Caco-2 (cell line): ENCODE data around the gene DRD2. TPM values are rescaled to one million over a fixed set of nuclear protein-coding genes. Genes with fewer than 3 reads are reported as not detected.

Experiments
- BruUV-seq: library from RNA; stranded (reverse); fragments of 400-500 nt; replicated peaks from 2 replicates; lab custom pipeline; 2021; lab: Mats Ljungman, UMichigan
- CTCF ChIA-PET: fragments of 300-600 bp; sonication (Branson Sonifier 250); formaldehyde crosslinking; loops from one replicate; lab custom pipeline; 2022; ENCODE audit warnings: antibody characterized with exemption; lab: Charles Lee
- POLR2A ChIA-PET: fragments of 300-600 bp; sonication (Branson Sonifier 250); formaldehyde crosslinking; loops from one replicate; lab custom pipeline; 2022; ENCODE audit warnings: antibody characterized with exemption; lab: Charles Lee
- DNase-seq, 2 experiments: peaks; one replicate each; pipeline versions ENCODE4 v3.0.0 to v3.0.0-alpha.2; 2020 to 2022
- H3K27me3 ChIP-seq: replicated peaks from 2 replicates; pipeline ENCODE4 v1.6.0; 2011; ENCODE audit warnings: low read length; ENCODE audit not compliant: control insufficient read depth, insufficient read depth
- H3K36me3 ChIP-seq: 2 replicates; pipeline ENCODE4 v1.5.1; 2011; ENCODE audit warnings: low read length; ENCODE audit not compliant: control insufficient read depth, insufficient read depth
- H3K4me1 ChIP-seq: fragments of 250-450 bp; sonication (Bioruptor Pico); 2 replicates; pipeline ENCODE4 v1.5.1; 2020; ENCODE audit warnings: mild to moderate bottlenecking
- H3K4me3 ChIP-seq: 2 replicates; pipeline ENCODE4 v1.5.1; 2011; ENCODE audit warnings: low read depth, mild to moderate bottlenecking, control low read depth, low read length
- H3K9me3 ChIP-seq: fragments of 250-450 bp; sonication (Bioruptor Pico); 2 replicates; pipeline ENCODE4 v1.5.1; 2020; ENCODE audit warnings: mild to moderate bottlenecking, moderate library complexity
- H3K27ac Mint-ChIP-seq: one replicate; pipeline ENCODE4 v1.8.0; 2022; ENCODE audit warnings: mixed read lengths; ENCODE audit not compliant: unreplicated experiment
- H3K27me3 Mint-ChIP-seq: one replicate; pipeline ENCODE4 v1.8.0; 2022; ENCODE audit warnings: mixed read lengths; ENCODE audit not compliant: insufficient read depth, unreplicated experiment
- H3K36me3 Mint-ChIP-seq: one replicate; pipeline ENCODE4 v1.8.0; 2022; ENCODE audit warnings: mild to moderate bottlenecking, mixed read lengths; ENCODE audit not compliant: insufficient read depth, unreplicated experiment
- H3K4me1 Mint-ChIP-seq: one replicate; pipeline ENCODE4 v1.8.0; 2022; ENCODE audit warnings: low read depth, mixed read lengths; ENCODE audit not compliant: unreplicated experiment
- H3K4me3 Mint-ChIP-seq: one replicate; pipeline ENCODE4 v1.8.0; 2022; ENCODE audit warnings: mild to moderate bottlenecking, moderate library complexity, mixed read lengths; ENCODE audit not compliant: unreplicated experiment
- H3K9me3 Mint-ChIP-seq: one replicate; pipeline ENCODE4 v1.8.0; 2022; ENCODE audit warnings: mixed read lengths; ENCODE audit not compliant: unreplicated experiment
- CTCF ChIP-seq, 2 experiments: fragments of 200-600 bp in 1 of 2; IDR thresholded peaks; 1 replicate in 1 of 2; 2 replicates in 1 of 2; pipeline versions ENCODE4 v1.5.1 to v1.8.0; 2011 to 2022; ENCODE audit warnings: antibody characterized with exemption in 1 of 2, control low read depth in 1 of 2, inconsistent platforms in 1 of 2, low read depth in 1 of 2, low read length in 1 of 2, mild to moderate bottlenecking in 1 of 2, moderate library complexity in 1 of 2; ENCODE audit not compliant: insufficient read depth in 1 of 2, severe bottlenecking in 1 of 2, unreplicated experiment in 1 of 2
- intact Hi-C: fragments of 100-400 bp; cut with micrococcal nuclease; formaldehyde crosslinking; loops from one replicate; pipeline ENCODE4 v1.10.0; 2022; ENCODE audit not compliant: unreplicated experiment
- total RNA-seq: library from RNA; stranded (reverse); gene quantifications from 2 replicates; pipeline ENCODE4 v1.2.3, GENCODE V29; 2022

The DRD2 gene
- total RNA-seq, 1 experiment from 2014 or later = 13.9 TPM

GRCh38 chr11:113458189-113458588 is 17.0 kb downstream of the DRD2 start:
- intact Hi-C loops = no loop called here
- Histone ChIP-seq H3K4me1 (no peaks in the 10 kb centered on the region), H3K9me3 (no peaks in the 10 kb centered on the region), H3K36me3 (no peaks in the 10 kb centered on the region), H3K27me3 (no peaks in the 10 kb centered on the region), H3K4me3 (no peak overlapping the region)
- no peak for TF ChIP-seq CTCF (IDR thresholded peaks at IDR 0.05; ENCODE audit: insufficient read depth in 1 of 2, low read depth in 1 of 2, low read length in 1 of 2, severe bottlenecking in 1 of 2, unreplicated experiment in 1 of 2)
- Mint-ChIP-seq H3K4me1 (no peaks in the 10 kb centered on the region), H3K27me3 (no peaks in the 10 kb centered on the region), H3K9me3 (no peaks in the 10 kb centered on the region), H3K36me3 (no peaks in the 10 kb centered on the region), H3K27ac (no peak overlapping the region), H3K4me3 (no peak overlapping the region)
- CTCF ChIA-PET = interaction anchor here (0.8 kb wide), 1 partner anchor 315 kb away, joined by 3 read pairs; the partner anchor contains the start of gene ZW10
- no TSS peak for BruUV-seq
- no peak for DNase-seq
- POLR2A ChIA-PET = no interaction called here

- Mint-ChIP-seq H3K9me3 (no peaks in the 10 kb centered on the region), H3K4me1 (no peaks in the 10 kb centered on the region), H3K27ac (no peak overlapping the region), H3K27me3 (no peaks in the 10 kb centered on the region), H3K36me3 (no peaks in the 10 kb centered on the region), H3K4me3 (no peak overlapping the region)
- POLR2A ChIA-PET = interaction anchor here (0.7 kb wide), 1 partner anchor 9 kb away, joined by 3 read pairs; no protein-coding TSS in a partner anchor
- intact Hi-C loops = no loop called here
- H3K36me3 ChIP-seq = no peaks in the 10 kb centered on the region
- no peak for DNase-seq
- no peaks in the 10 kb centered on the region for H3K27me3 ChIP-seq
- no peak overlapping the region for H3K4me3 ChIP-seq
- no peaks in the 10 kb centered on the region for H3K9me3 ChIP-seq
- BruUV-seq = no TSS peak
- TF ChIP-seq CTCF (IDR thresholded peaks at IDR 0.05; ENCODE audit: insufficient read depth in 1 of 2, low read depth in 1 of 2, low read length in 1 of 2, severe bottlenecking in 1 of 2, unreplicated experiment in 1 of 2) = no peak
- H3K4me1 ChIP-seq = no peaks in the 10 kb centered on the region
- CTCF ChIA-PET = interaction anchor here (0.8 kb wide), 1 partner anchor 316 kb away, joined by 3 read pairs; the partner anchor contains the start of gene ZW10
Observed at GRCh38 chr11:113457784-113458183, 17.4 kb downstream of the DRD2 start.

GRCh38 chr11:113454455-113454854 is 20.7 kb downstream of the DRD2 start:
- no peaks in the 10 kb centered on the region for H3K9me3 Mint-ChIP-seq
- H3K27me3 Mint-ChIP-seq = no peaks in the 10 kb centered on the region
- no peaks in the 10 kb centered on the region for H3K4me1 Mint-ChIP-seq
- H3K27ac Mint-ChIP-seq = no peak overlapping the region
- no peak for DNase-seq
- intact Hi-C loops = no loop called here
- H3K4me3 Mint-ChIP-seq = no peak overlapping the region
- H3K27me3 ChIP-seq = no peaks in the 10 kb centered on the region
- CTCF ChIA-PET = no interaction called here
- H3K4me1 ChIP-seq = no peaks in the 10 kb centered on the region
- no TSS peak for BruUV-seq
- no peak for TF ChIP-seq CTCF (IDR thresholded peaks at IDR 0.05; ENCODE audit: insufficient read depth in 1 of 2, low read depth in 1 of 2, low read length in 1 of 2, severe bottlenecking in 1 of 2, unreplicated experiment in 1 of 2)
- H3K36me3 ChIP-seq = no peaks in the 10 kb centered on the region
- H3K36me3 Mint-ChIP-seq = no peaks in the 10 kb centered on the region
- POLR2A ChIA-PET = no interaction called here
- H3K9me3 ChIP-seq = no peaks in the 10 kb centered on the region
- no peak overlapping the region for H3K4me3 ChIP-seq
